Esophagus muscularis mucosa (tissue), 4 donors: ENCODE results near the gene HMGN4.

Source experiments
- EP300 ChIP-seq: sonication (generic); formaldehyde crosslinking; IDR thresholded peaks from one replicate; pipeline ENCODE4 v1.6.1; 2017; ENCODE audit warnings: antibody characterized with exemption
- POLR2A ChIP-seq: fragments of 450-650 bp; IDR thresholded peaks from one replicate; pipeline ENCODE4 v1.6.1; 2017; ENCODE audit warnings: antibody characterized with exemption, moderate library complexity, mild to moderate bottlenecking, low read depth
- POLR2AphosphoS5 ChIP-seq, 2 donors: sonication (generic); formaldehyde crosslinking; IDR thresholded peaks; one replicate each; pipeline ENCODE4 v1.6.1; 2017; ENCODE audit warnings: antibody characterized with exemption in 2 of 2
- TF ChIP-seq, protein P1 (sequence below), 3 experiments: fragments of 200-600 bp in 2 of 3; fragments of 450-650 bp in 1 of 3; sonication (generic) in 2 of 3; IDR thresholded peaks; one replicate each; pipeline ENCODE4 v1.5.1; 2017 to 2019; ENCODE audit warnings: antibody characterized with exemption in 3 of 3, mild to moderate bottlenecking in 2 of 3, moderate library complexity in 1 of 3

DNA sequence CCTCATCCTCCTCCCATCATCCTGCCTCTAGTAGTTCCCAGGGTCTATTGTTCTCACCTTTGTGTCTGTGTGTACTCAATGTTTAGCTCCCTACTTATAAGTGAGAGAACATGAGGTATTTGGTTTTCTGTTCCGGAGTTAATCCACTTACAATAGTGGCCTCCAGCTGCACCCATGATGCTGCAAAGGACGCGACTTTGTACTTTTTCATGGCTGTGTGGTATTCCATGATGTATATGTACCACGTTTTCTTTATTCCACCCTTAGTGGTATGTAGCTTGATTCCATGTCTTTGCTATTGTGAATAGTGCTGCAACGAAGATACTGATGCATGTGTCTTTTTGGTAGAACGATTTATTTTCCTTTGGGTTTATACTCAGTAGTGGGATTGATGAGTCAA, 40.1 kb downstream of the HMGN4 start:
- TF ChIP-seq POLR2A: no peak
- TF ChIP-seq, protein P1, sequence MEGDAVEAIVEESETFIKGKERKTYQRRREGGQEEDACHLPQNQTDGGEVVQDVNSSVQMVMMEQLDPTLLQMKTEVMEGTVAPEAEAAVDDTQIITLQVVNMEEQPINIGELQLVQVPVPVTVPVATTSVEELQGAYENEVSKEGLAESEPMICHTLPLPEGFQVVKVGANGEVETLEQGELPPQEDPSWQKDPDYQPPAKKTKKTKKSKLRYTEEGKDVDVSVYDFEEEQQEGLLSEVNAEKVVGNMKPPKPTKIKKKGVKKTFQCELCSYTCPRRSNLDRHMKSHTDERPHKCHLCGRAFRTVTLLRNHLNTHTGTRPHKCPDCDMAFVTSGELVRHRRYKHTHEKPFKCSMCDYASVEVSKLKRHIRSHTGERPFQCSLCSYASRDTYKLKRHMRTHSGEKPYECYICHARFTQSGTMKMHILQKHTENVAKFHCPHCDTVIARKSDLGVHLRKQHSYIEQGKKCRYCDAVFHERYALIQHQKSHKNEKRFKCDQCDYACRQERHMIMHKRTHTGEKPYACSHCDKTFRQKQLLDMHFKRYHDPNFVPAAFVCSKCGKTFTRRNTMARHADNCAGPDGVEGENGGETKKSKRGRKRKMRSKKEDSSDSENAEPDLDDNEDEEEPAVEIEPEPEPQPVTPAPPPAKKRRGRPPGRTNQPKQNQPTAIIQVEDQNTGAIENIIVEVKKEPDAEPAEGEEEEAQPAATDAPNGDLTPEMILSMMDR (IDR thresholded peaks at IDR 0.05): no peak
- TF ChIP-seq POLR2AphosphoS5 (IDR thresholded peaks at IDR 0.05): no peak
- no peak for TF ChIP-seq EP300
